Loucy (cell line): ENCODE measurements around the gene ART1.

Source experiments
- H2AFZ ChIP-seq: fragments of 200-600 bp; sonication (generic); 2 replicates; pipeline ENCODE4 v1.6.0; 2016; ENCODE audit warnings: antibody characterized with exemption, mild to moderate bottlenecking, low read length, moderate library complexity
- H3F3A ChIP-seq: fragments of 200-600 bp; 2 replicates; pipeline ENCODE4 v1.6.0; 2016; ENCODE audit warnings: antibody characterized with exemption, low read depth, mild to moderate bottlenecking
- H3K27me3 ChIP-seq: fragments of 200-600 bp; sonication (generic); 2 replicates; pipeline ENCODE4 v1.6.1; 2014; ENCODE audit warnings: low read length, mild to moderate bottlenecking; ENCODE audit not compliant: insufficient read depth, poor library complexity, severe bottlenecking
- H3K36me3 ChIP-seq: fragments of 200-600 bp; sonication (generic); 2 replicates; pipeline ENCODE4 v1.6.1; 2016; ENCODE audit warnings: low read length; ENCODE audit not compliant: insufficient read depth
- H3K4me1 ChIP-seq: fragments of 200-600 bp; sonication (generic); 2 replicates; pipeline ENCODE4 v1.5.1; 2014; ENCODE audit warnings: low read length, mild to moderate bottlenecking; ENCODE audit not compliant: insufficient read depth, poor library complexity, severe bottlenecking
- H3K4me2 ChIP-seq: fragments of 200-600 bp; sonication (generic); 2 replicates; pipeline ENCODE4 v1.6.0; 2014; ENCODE audit warnings: antibody characterized with exemption, low read length, low read depth, mild to moderate bottlenecking; ENCODE audit not compliant: poor library complexity, severe bottlenecking
- H3K4me3 ChIP-seq: fragments of 200-600 bp; sonication (generic); 2 replicates; pipeline ENCODE4 v1.5.1; 2014; ENCODE audit warnings: low read length, mild to moderate bottlenecking, mixed read lengths; ENCODE audit not compliant: poor library complexity, severe bottlenecking
- H3K79me2 ChIP-seq: fragments of 200-600 bp; sonication (generic); 2 replicates; pipeline ENCODE4 v1.6.1; 2014; ENCODE audit warnings: low read length; ENCODE audit not compliant: insufficient read depth
- H3K9ac ChIP-seq: fragments of 200-600 bp; sonication (generic); 2 replicates; pipeline ENCODE4 v1.6.0; 2014; ENCODE audit warnings: mild to moderate bottlenecking, low read depth, low read length, moderate library complexity; ENCODE audit not compliant: poor library complexity, severe bottlenecking
- H3K9me2 ChIP-seq: fragments of 200-600 bp; sonication (generic); replicated peaks from 2 replicates; pipeline ENCODE4 v1.6.1; 2016; ENCODE audit warnings: low read depth, low read length, mixed read lengths
- H3K9me3 ChIP-seq: fragments of 200-600 bp; sonication (generic); 2 replicates; pipeline ENCODE4 v1.6.1; 2014; ENCODE audit warnings: mild to moderate bottlenecking, antibody characterized with exemption, low read length, low read depth; ENCODE audit not compliant: insufficient read depth
- H4K20me1 ChIP-seq: fragments of 200-600 bp; sonication (generic); 2 replicates; pipeline ENCODE4 v1.6.0; 2014; ENCODE audit warnings: antibody characterized with exemption, low read length, mild to moderate bottlenecking; ENCODE audit not compliant: insufficient read depth, poor library complexity, severe bottlenecking
- CTCF ChIP-seq: fragments of 200-600 bp; sonication (generic); conservative IDR thresholded peaks from 2 replicates; pipeline ENCODE4 v1.5.1; 2014; ENCODE audit warnings: mild to moderate bottlenecking, antibody characterized with exemption, low read length
- EZH2phosphoT487 ChIP-seq: fragments of 200-600 bp; IDR thresholded peaks from 2 replicates; pipeline ENCODE4 v1.6.1; 2018; ENCODE audit warnings: antibody characterized with exemption, mild to moderate bottlenecking, moderate library complexity, borderline replicate concordance

The ART1 gene

GRCh38 chr11:3686751-3687150 is 41.8 kb downstream of the ART1 start:
- Histone ChIP-seq H3F3A (no peaks in the 10 kb centered on the region), H3K36me3 (peaks cover 78% of the 10 kb centered on the region; the same call in 1 of the 2 replicates), H4K20me1 (no peaks in the 10 kb centered on the region), H3K27me3 (no peaks in the 10 kb centered on the region), H3K9me2 (no peaks in the 10 kb centered on the region), H2AFZ (no peak overlapping the region), H3K9ac (no peak overlapping the region), H3K4me2 (no peak overlapping the region), H3K79me2 (no peaks in the 10 kb centered on the region), H3K9me3 (no peaks in the 10 kb centered on the region), H3K4me1 (no peaks in the 10 kb centered on the region), H3K4me3 (no peak overlapping the region)
- TF ChIP-seq CTCF, result no peak
- TF ChIP-seq EZH2phosphoT487, result no peak

GRCh38 chr11:3700410-3700809 is 55.5 kb downstream of the ART1 start:
- no peak overlapping the region for H3K4me2 ChIP-seq
- no peak overlapping the region for H2AFZ ChIP-seq
- H4K20me1 ChIP-seq, result no peaks in the 10 kb centered on the region
- H3K27me3 ChIP-seq, result no peaks in the 10 kb centered on the region
- H3K4me3 ChIP-seq, result no peak overlapping the region
- TF ChIP-seq EZH2phosphoT487, result no peak
- no peak for TF ChIP-seq CTCF
- no peaks in the 10 kb centered on the region for H3K9me2 ChIP-seq
- peaks cover 89% of the 10 kb centered on the region for H3K36me3 ChIP-seq
- H3K4me1 ChIP-seq, result no peaks in the 10 kb centered on the region
- H3K79me2 ChIP-seq, result no peaks in the 10 kb centered on the region
- H3K9ac ChIP-seq, result no peak overlapping the region
- H3K9me3 ChIP-seq, result no peaks in the 10 kb centered on the region
- 0 out of 2 replicates have a peak, but pooled peaks cover 4% of the 10 kb centered on the region for H3F3A ChIP-seq

GRCh38 chr11:3700910-3701309 is 56.0 kb downstream of the ART1 start:
- Histone ChIP-seq H3K79me2 (no peaks in the 10 kb centered on the region), H3K4me2 (no peak overlapping the region), H3K36me3 (peaks cover 91% of the 10 kb centered on the region), H3K4me3 (no peak overlapping the region), H3K9me2 (no peaks in the 10 kb centered on the region), H3K4me1 (no peaks in the 10 kb centered on the region), H3K9ac (no peak overlapping the region), H2AFZ (no peak overlapping the region), H3F3A (0 out of 2 replicates have a peak, but pooled peaks cover 4% of the 10 kb centered on the region), H3K27me3 (no peaks in the 10 kb centered on the region), H3K9me3 (no peaks in the 10 kb centered on the region), H4K20me1 (no peaks in the 10 kb centered on the region)
- TF ChIP-seq EZH2phosphoT487, result no peak
- TF ChIP-seq CTCF, result no peak
